ENCODE measurements around the gene CTRB1. TPM values are rescaled to one million over a fixed set of nuclear protein-coding genes. Genes with fewer than 3 reads are reported as not detected.
A peak's percentile ranks its signal among the peaks of the same experiment; 100 is the strongest.

The CTRB1 gene
- total and polyA plus RNA-seq, 2 of the 13 experiments (the other 11 are each of a cell fraction or from before 2014, with no cell fraction given), result not detected

DNA sequence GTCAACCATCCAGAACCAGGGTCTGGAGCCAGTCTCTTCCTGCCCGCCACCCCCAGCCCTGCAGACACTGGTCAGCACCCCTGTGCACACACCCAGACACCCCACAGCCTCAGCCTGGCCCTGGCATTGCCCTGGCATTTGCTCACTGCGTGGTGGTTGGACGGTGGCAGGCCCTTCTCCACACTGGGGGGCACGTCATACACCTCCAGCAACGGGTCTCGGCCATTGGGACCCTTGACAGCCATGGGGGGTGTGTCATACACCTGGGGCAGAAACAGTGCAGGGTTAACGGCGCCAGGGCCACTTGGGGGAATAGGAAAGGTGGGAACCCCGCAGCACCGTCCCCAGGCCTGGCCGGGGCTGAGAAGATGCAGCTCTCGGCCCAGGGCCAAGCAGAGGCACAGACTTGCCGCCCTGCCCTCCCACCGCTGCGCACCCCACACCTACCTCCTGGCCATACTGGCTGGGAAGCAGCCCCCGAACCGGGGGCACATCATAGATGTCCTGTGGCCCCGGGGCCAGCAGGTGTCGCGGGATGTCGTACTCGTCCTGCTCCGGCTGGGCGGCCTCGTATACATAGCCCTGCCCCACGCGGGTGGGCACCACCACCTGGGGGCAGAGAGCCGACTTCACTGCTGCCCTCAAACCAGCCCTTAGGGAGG, 18.1 kb downstream of the CTRB1 start (continued):
- no peak for TF ChIP-seq ZSCAN22 (CRISPR knock-in tag; IDR thresholded peaks at IDR 0.05)
- TF ChIP-seq NFYC (CRISPR knock-in tag; IDR thresholded peaks at IDR 0.05), result no peak
- peak; percentile 53; the same call in 1 of the 2 replicates for TF ChIP-seq RBFOX2 (IDR thresholded peaks at IDR 0.05; ENCODE audit: low read depth, low read length)
- TF ChIP-seq ZZZ3 (CRISPR knock-in tag; IDR thresholded peaks at IDR 0.05; ENCODE audit: borderline replicate concordance), result no peak
- TF ChIP-seq, protein P1, sequence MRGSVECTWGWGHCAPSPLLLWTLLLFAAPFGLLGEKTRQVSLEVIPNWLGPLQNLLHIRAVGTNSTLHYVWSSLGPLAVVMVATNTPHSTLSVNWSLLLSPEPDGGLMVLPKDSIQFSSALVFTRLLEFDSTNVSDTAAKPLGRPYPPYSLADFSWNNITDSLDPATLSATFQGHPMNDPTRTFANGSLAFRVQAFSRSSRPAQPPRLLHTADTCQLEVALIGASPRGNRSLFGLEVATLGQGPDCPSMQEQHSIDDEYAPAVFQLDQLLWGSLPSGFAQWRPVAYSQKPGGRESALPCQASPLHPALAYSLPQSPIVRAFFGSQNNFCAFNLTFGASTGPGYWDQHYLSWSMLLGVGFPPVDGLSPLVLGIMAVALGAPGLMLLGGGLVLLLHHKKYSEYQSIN (CRISPR knock-in tag; IDR thresholded peaks at IDR 0.05; ENCODE audit: borderline replicate concordance), result no peak
- no peak for TF ChIP-seq SOX5 (CRISPR knock-in tag; IDR thresholded peaks at IDR 0.05; ENCODE audit: borderline replicate concordance)
- no peak for TF ChIP-seq RBAK (CRISPR knock-in tag; IDR thresholded peaks at IDR 0.05)
- TF ChIP-seq HOXA3 (CRISPR knock-in tag; IDR thresholded peaks at IDR 0.05), result no peak
- no peak for TF ChIP-seq HOXD1 (CRISPR knock-in tag; IDR thresholded peaks at IDR 0.05)
- no peak for TF ChIP-seq ZNF441 (CRISPR knock-in tag; IDR thresholded peaks at IDR 0.05; ENCODE audit: borderline replicate concordance)
- TF ChIP-seq, protein P2, sequence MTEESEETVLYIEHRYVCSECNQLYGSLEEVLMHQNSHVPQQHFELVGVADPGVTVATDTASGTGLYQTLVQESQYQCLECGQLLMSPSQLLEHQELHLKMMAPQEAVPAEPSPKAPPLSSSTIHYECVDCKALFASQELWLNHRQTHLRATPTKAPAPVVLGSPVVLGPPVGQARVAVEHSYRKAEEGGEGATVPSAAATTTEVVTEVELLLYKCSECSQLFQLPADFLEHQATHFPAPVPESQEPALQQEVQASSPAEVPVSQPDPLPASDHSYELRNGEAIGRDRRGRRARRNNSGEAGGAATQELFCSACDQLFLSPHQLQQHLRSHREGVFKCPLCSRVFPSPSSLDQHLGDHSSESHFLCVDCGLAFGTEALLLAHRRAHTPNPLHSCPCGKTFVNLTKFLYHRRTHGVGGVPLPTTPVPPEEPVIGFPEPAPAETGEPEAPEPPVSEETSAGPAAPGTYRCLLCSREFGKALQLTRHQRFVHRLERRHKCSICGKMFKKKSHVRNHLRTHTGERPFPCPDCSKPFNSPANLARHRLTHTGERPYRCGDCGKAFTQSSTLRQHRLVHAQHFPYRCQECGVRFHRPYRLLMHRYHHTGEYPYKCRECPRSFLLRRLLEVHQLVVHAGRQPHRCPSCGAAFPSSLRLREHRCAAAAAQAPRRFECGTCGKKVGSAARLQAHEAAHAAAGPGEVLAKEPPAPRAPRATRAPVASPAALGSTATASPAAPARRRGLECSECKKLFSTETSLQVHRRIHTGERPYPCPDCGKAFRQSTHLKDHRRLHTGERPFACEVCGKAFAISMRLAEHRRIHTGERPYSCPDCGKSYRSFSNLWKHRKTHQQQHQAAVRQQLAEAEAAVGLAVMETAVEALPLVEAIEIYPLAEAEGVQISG (CRISPR knock-in tag; IDR thresholded peaks at IDR 0.05), result no peak
- TF ChIP-seq KLF15 (CRISPR knock-in tag; IDR thresholded peaks at IDR 0.05; ENCODE audit: borderline replicate concordance), result no peak
- TF ChIP-seq ZNF615 (CRISPR knock-in tag; IDR thresholded peaks at IDR 0.05; ENCODE audit: borderline replicate concordance), result no peak
- TF ChIP-seq, protein P3, sequence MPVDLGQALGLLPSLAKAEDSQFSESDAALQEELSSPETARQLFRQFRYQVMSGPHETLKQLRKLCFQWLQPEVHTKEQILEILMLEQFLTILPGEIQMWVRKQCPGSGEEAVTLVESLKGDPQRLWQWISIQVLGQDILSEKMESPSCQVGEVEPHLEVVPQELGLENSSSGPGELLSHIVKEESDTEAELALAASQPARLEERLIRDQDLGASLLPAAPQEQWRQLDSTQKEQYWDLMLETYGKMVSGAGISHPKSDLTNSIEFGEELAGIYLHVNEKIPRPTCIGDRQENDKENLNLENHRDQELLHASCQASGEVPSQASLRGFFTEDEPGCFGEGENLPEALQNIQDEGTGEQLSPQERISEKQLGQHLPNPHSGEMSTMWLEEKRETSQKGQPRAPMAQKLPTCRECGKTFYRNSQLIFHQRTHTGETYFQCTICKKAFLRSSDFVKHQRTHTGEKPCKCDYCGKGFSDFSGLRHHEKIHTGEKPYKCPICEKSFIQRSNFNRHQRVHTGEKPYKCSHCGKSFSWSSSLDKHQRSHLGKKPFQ (CRISPR knock-in tag; IDR thresholded peaks at IDR 0.05; ENCODE audit: insufficient replicate concordance), result no peak
- TF ChIP-seq POLR2G (IDR thresholded peaks at IDR 0.05; ENCODE audit: low read depth, low read length), result peak; percentile 1; the same call in 1 of the 2 replicates
- TF ChIP-seq ZNF451 (CRISPR knock-in tag; IDR thresholded peaks at IDR 0.05), result no peak
